ENCODE results near the gene PARD3.

The PARD3 gene

DNA sequence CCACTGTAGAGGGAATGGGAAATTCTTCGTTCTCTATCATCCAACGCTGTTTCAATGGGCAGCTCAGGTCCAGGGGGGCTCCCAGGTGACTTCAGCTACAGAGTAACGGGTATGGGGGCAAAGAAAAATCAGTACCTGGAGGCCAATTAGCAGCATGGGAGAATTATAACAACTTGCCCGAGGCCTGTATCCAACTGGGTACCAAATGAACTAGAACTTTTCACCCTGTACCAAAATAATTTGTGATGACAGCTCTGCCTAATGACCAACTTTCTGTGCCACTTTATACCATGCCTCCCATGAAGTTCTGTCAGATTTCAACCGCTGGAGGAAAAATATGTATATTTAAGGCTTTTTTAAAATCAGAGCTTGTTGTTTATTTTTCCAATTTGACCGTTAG is 467.1 kb downstream of the PARD3 start:
- no peak for DNase-seq
- no peak overlapping the region for H3K4me3 ChIP-seq (ENCODE audit: insufficient read depth, low read depth, low read length, poor library complexity, severe bottlenecking)
- H3K27ac ChIP-seq (ENCODE audit: insufficient read depth, low read length, poor library complexity, severe bottlenecking) = no peak overlapping the region
- H3K27me3 ChIP-seq (replicated peaks; ENCODE audit: control insufficient read depth, insufficient read depth, low read length, poor library complexity, severe bottlenecking) = no peaks in the 10 kb centered on the region
- no peaks in the 10 kb centered on the region for H3K4me1 ChIP-seq (ENCODE audit: control insufficient read depth, insufficient read depth, low read length, poor library complexity, severe bottlenecking)
- no peaks in the 10 kb centered on the region for H3K36me3 ChIP-seq (ENCODE audit: control insufficient read depth, insufficient read depth, low read length)
- no peaks in the 10 kb centered on the region for H3K9me3 ChIP-seq (ENCODE audit: control insufficient read depth, low read length)

DNA sequence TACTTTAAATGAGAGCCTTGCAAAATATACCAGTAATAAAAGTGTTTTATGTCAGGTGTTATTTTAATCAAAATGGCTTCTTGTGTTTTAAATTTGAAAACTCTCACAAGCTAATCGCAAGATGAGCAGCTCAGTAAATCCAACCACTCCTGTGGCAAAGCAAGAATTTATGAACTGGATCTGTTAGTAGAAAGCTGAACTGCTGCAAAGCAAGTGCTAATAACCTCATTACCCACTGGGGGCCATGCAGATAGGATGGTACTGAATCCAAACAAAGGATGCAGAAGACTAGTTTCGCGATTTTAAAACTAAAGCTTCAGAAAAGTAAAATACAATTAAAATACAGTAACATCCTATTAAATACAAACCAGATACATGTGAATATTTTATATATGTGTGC is 468.0 kb downstream of the PARD3 start:
- Histone ChIP-seq H3K36me3 (ENCODE audit: control insufficient read depth, insufficient read depth, low read length) (no peaks in the 10 kb centered on the region), H3K4me3 (ENCODE audit: insufficient read depth, low read depth, low read length, poor library complexity, severe bottlenecking) (no peak overlapping the region), H3K27me3 (replicated peaks; ENCODE audit: control insufficient read depth, insufficient read depth, low read length, poor library complexity, severe bottlenecking) (no peaks in the 10 kb centered on the region), H3K27ac (ENCODE audit: insufficient read depth, low read length, poor library complexity, severe bottlenecking) (no peak overlapping the region), H3K4me1 (ENCODE audit: control insufficient read depth, insufficient read depth, low read length, poor library complexity, severe bottlenecking) (no peaks in the 10 kb centered on the region), H3K9me3 (ENCODE audit: control insufficient read depth, low read length) (no peaks in the 10 kb centered on the region)
- no peak for DNase-seq

DNA sequence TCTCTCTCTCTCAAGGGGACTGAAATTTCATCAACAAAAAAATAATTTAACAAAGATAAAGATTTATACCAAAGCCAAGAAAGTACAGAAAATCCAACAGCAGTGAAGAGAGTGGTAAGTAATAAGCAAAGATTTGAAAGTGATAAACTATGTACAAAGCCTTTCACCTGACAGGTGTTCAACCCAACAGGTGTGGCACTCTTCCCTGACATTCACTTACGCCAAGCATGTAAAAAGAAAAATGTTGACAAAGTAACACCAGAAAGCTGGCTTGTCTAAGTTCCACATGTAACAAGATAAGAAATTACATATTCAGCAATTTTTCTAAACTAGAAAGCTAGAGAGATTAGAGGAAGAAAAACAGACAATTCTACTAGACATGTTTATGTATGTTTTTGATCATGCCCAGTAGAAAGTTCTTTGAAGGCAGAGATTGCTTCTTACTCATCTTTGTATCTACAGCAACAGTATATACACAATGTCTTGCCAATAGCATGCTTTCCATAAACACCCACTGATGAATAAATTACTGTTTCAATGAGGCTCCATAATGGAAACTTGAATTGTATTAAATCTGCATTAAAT is 468.5 kb downstream of the PARD3 start:
- no peaks in the 10 kb centered on the region for H3K9me3 ChIP-seq (ENCODE audit: control insufficient read depth, low read length)
- H3K27ac ChIP-seq (ENCODE audit: insufficient read depth, low read length, poor library complexity, severe bottlenecking) = no peak overlapping the region
- DNase-seq = no peak
- H3K27me3 ChIP-seq (replicated peaks; ENCODE audit: control insufficient read depth, insufficient read depth, low read length, poor library complexity, severe bottlenecking) = no peaks in the 10 kb centered on the region
- H3K4me1 ChIP-seq (ENCODE audit: control insufficient read depth, insufficient read depth, low read length, poor library complexity, severe bottlenecking) = no peaks in the 10 kb centered on the region
- H3K4me3 ChIP-seq (ENCODE audit: insufficient read depth, low read depth, low read length, poor library complexity, severe bottlenecking) = no peak overlapping the region
- no peaks in the 10 kb centered on the region for H3K36me3 ChIP-seq (ENCODE audit: control insufficient read depth, insufficient read depth, low read length)

DNA sequence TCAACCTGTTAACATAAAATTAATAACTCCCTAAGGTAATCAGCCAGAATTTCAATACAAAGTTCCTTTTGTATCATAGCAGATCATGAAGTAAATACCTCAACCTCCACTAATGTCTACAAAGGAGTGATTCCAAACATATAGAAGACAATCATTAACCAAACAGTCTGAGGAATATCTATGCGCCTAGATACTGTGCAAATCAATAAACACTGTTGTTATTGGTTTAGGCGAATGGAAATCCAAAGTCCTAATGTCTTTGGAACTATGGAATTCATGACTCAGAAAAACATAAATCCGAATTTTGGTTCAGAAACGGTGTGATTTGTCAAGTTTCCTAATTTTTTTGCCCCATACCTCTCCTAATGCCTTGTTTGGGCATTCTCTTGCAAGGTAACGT is 469.7 kb downstream of the PARD3 start:
- H3K9me3 ChIP-seq (ENCODE audit: control insufficient read depth, low read length) = no peaks in the 10 kb centered on the region
- no peaks in the 10 kb centered on the region for H3K4me1 ChIP-seq (ENCODE audit: control insufficient read depth, insufficient read depth, low read length, poor library complexity, severe bottlenecking)
- no peak for DNase-seq
- H3K4me3 ChIP-seq (ENCODE audit: insufficient read depth, low read depth, low read length, poor library complexity, severe bottlenecking) = no peak overlapping the region
- no peaks in the 10 kb centered on the region for H3K27me3 ChIP-seq (replicated peaks; ENCODE audit: control insufficient read depth, insufficient read depth, low read length, poor library complexity, severe bottlenecking)
- H3K36me3 ChIP-seq (ENCODE audit: control insufficient read depth, insufficient read depth, low read length) = no peaks in the 10 kb centered on the region
- no peak overlapping the region for H3K27ac ChIP-seq (ENCODE audit: insufficient read depth, low read length, poor library complexity, severe bottlenecking)

DNA sequence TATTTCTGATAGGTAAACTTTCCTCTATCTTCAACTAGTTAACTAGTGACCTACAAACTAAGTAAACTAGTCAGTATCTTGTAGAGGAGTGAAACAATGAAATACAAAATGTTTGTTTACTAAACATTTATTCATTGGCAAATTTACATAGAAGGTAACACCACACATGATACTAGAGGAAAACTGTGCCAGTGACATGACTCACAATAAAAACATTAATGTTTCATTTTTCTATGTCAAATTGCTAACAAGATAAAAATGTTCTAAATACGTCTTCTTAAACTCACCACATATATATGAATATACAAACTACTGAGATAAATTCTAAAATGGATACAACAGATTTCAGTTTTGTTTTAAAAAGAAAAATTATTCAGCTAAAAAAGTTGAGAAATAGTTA is 471.3 kb downstream of the PARD3 start:
- DNase-seq = no peak
- no peaks in the 10 kb centered on the region for H3K9me3 ChIP-seq (ENCODE audit: control insufficient read depth, low read length)
- no peaks in the 10 kb centered on the region for H3K27me3 ChIP-seq (replicated peaks; ENCODE audit: control insufficient read depth, insufficient read depth, low read length, poor library complexity, severe bottlenecking)
- no peak overlapping the region for H3K27ac ChIP-seq (ENCODE audit: insufficient read depth, low read length, poor library complexity, severe bottlenecking)
- no peaks in the 10 kb centered on the region for H3K4me1 ChIP-seq (ENCODE audit: control insufficient read depth, insufficient read depth, low read length, poor library complexity, severe bottlenecking)
- no peak overlapping the region for H3K4me3 ChIP-seq (ENCODE audit: insufficient read depth, low read depth, low read length, poor library complexity, severe bottlenecking)
- H3K36me3 ChIP-seq (ENCODE audit: control insufficient read depth, insufficient read depth, low read length) = no peaks in the 10 kb centered on the region

DNA sequence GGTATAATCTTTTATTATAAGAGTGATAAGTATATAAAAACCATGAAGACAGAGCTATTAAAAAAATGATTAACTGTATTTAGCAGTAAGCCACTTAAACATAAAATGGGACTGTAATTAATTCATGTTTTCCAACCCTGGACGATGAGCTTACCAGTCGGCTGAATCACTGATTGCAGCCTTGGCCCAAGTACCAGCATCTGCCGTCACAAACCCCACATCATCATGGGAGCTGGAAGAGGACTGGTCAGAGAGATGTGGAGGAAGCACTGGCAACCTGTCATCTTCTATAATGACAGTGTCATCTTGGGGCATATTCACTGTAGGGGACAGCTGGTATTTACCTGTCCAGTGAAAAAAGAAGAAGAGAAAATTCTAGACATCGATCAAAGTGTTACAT is 473.6 kb downstream of the PARD3 start:
- DNase-seq = no peak
- H3K4me3 ChIP-seq (ENCODE audit: insufficient read depth, low read depth, low read length, poor library complexity, severe bottlenecking) = no peak overlapping the region

DNA sequence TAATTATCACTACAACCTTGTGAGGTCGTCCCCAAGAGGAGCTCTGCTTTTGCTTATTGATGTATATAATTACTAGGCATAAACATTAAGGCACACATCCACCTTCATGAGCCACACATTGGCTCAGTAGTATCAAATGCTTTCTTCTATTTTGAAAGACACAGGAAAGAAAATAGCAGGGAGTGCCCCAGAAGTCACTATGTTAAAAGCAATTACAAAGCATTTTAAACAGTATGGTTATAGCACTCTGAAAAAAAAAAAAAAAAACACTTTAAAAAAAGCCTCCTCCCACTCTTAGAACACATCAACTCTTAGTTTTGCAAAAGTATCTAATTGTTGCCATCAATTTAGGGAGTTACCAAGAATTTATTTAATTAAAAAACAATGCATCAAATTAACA is 474.2 kb downstream of the PARD3 start:
- Histone ChIP-seq H3K4me1 (ENCODE audit: control insufficient read depth, insufficient read depth, low read length, poor library complexity, severe bottlenecking) (no peaks in the 10 kb centered on the region), H3K4me3 (ENCODE audit: insufficient read depth, low read depth, low read length, poor library complexity, severe bottlenecking) (no peak overlapping the region), H3K36me3 (ENCODE audit: control insufficient read depth, insufficient read depth, low read length) (no peaks in the 10 kb centered on the region), H3K27me3 (replicated peaks; ENCODE audit: control insufficient read depth, insufficient read depth, low read length, poor library complexity, severe bottlenecking) (no peaks in the 10 kb centered on the region), H3K9me3 (ENCODE audit: control insufficient read depth, low read length) (no peaks in the 10 kb centered on the region), H3K27ac (ENCODE audit: insufficient read depth, low read length, poor library complexity, severe bottlenecking) (no peak overlapping the region)
- DNase-seq = no peak

More for the DNA sequence above, 473.6 kb downstream of the PARD3 start:
- no peak overlapping the region for H3K27ac ChIP-seq (ENCODE audit: insufficient read depth, low read length, poor library complexity, severe bottlenecking)
- no peaks in the 10 kb centered on the region for H3K27me3 ChIP-seq (replicated peaks; ENCODE audit: control insufficient read depth, insufficient read depth, low read length, poor library complexity, severe bottlenecking)
- no peaks in the 10 kb centered on the region for H3K9me3 ChIP-seq (ENCODE audit: control insufficient read depth, low read length)
- H3K4me1 ChIP-seq (ENCODE audit: control insufficient read depth, insufficient read depth, low read length, poor library complexity, severe bottlenecking) = no peaks in the 10 kb centered on the region
- H3K36me3 ChIP-seq (ENCODE audit: control insufficient read depth, insufficient read depth, low read length) = no peaks in the 10 kb centered on the region

DNA sequence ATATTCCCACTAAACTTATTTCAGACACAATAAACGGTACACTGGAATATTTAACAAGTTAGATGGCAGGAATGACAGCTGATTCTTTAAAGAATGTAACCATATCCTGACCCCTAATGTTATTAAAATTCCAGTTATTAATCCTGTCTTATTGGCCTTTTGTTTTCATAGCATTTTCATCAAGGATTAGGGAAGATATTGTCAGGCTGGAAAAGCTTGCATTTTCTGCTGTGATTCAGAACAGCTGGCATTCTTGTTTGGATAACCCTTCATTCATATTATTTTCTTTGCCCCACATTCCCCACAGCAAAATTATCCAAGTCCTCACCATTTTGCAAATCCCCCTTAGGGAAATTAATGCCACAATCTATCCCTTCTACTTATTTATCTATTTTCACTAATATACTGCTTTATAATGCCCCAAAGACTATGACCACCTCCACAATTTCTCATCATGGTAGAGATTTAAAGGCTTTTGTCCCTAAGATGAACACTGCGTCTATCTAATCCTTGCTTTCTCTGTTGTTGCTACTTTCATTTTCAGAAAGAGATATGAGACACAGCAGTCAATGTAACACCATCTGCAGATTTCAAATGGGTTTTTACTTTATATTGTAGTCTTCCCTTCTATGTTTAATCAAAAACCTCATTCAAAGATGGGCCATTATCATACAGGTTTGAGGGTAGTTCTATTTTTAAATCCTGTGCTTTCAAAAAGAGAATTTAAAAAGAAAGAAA is 475.1 kb downstream of the PARD3 start:
- H3K9me3 ChIP-seq (ENCODE audit: control insufficient read depth, low read length) = no peaks in the 10 kb centered on the region
- DNase-seq = no peak
- no peaks in the 10 kb centered on the region for H3K36me3 ChIP-seq (ENCODE audit: control insufficient read depth, insufficient read depth, low read length)
- H3K4me1 ChIP-seq (ENCODE audit: control insufficient read depth, insufficient read depth, low read length, poor library complexity, severe bottlenecking) = no peaks in the 10 kb centered on the region
- no peak overlapping the region for H3K27ac ChIP-seq (ENCODE audit: insufficient read depth, low read length, poor library complexity, severe bottlenecking)
- no peak overlapping the region for H3K4me3 ChIP-seq (ENCODE audit: insufficient read depth, low read depth, low read length, poor library complexity, severe bottlenecking)
- no peaks in the 10 kb centered on the region for H3K27me3 ChIP-seq (replicated peaks; ENCODE audit: control insufficient read depth, insufficient read depth, low read length, poor library complexity, severe bottlenecking)

DNA sequence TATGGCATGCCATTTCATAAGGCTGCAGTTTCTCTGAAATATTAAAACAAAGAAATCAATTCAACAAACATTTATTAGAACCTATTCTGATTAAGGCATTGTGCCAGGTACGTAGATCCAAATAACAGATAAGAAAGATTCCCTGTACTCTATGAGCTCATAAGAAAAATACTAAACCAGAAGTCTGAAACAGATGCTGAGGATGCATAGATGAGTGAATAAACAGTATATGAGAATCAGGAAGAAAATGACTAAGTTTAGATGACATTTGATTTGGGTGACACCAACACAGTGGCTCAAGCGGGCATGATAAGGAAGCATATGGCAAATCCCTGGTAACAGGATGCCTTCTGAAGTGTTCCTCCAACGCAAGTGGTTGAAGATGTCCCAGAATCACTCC is 477.2 kb downstream of the PARD3 start:
- Histone ChIP-seq H3K4me1 (ENCODE audit: control insufficient read depth, insufficient read depth, low read length, poor library complexity, severe bottlenecking) (no peaks in the 10 kb centered on the region), H3K4me3 (ENCODE audit: insufficient read depth, low read depth, low read length, poor library complexity, severe bottlenecking) (no peak overlapping the region), H3K27ac (ENCODE audit: insufficient read depth, low read length, poor library complexity, severe bottlenecking) (no peak overlapping the region), H3K36me3 (ENCODE audit: control insufficient read depth, insufficient read depth, low read length) (no peaks in the 10 kb centered on the region), H3K27me3 (replicated peaks; ENCODE audit: control insufficient read depth, insufficient read depth, low read length, poor library complexity, severe bottlenecking) (no peaks in the 10 kb centered on the region), H3K9me3 (ENCODE audit: control insufficient read depth, low read length) (no peaks in the 10 kb centered on the region)
- DNase-seq = no peak

DNA sequence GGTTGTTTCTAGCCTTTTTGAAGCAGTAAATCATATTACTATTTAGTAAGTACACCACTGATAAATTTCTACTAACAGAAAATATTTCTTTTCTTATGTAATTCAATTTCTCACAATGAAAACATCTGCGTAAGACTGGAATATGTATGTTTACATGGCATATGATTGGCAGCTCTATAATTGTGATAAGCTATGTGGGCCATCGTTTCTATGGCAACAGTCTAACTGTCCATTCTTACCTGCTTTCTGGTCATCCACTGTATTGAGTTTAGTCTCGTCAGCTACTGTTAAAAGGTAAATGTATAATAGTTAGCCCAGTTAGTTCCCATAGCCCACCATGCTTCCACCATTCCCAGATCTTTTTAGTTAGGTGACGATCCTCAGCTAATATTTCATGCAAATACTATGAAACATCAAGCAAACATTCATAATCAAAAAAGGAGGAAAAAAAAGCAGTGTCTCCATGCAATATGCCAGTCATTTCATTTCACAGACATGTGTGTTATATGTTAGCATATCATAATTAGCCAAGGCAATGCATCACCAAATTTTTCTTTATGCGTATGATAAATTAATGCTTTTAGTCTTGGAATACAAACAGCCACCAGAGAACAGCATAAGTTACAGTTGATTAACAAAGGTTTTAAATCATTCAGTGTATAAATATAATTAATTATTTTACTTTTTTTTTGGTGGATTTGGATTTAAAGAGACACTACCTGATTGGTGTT is 479.0 kb downstream of the PARD3 start:
- Histone ChIP-seq H3K36me3 (ENCODE audit: control insufficient read depth, insufficient read depth, low read length) (no peaks in the 10 kb centered on the region), H3K4me1 (ENCODE audit: control insufficient read depth, insufficient read depth, low read length, poor library complexity, severe bottlenecking) (no peaks in the 10 kb centered on the region), H3K4me3 (ENCODE audit: insufficient read depth, low read depth, low read length, poor library complexity, severe bottlenecking) (no peak overlapping the region), H3K27me3 (replicated peaks; ENCODE audit: control insufficient read depth, insufficient read depth, low read length, poor library complexity, severe bottlenecking) (no peaks in the 10 kb centered on the region), H3K9me3 (ENCODE audit: control insufficient read depth, low read length) (no peaks in the 10 kb centered on the region), H3K27ac (ENCODE audit: insufficient read depth, low read length, poor library complexity, severe bottlenecking) (no peak overlapping the region)
- DNase-seq = no peak
